HG02610 (cell line): ENCODE measurements around the gene ZNHIT2.
"Not testable (repeated sequence)": the region's sequence is repeated elsewhere in the genome, so short reads cannot be mapped to it uniquely, and the experiment has no call there.

Experiments used
- ATAC-seq: cut with Tn5 transposase; IDR thresholded peaks from one replicate; pipeline ENCODE4 v1.9.1; 2021; ENCODE audit warnings: mild to moderate bottlenecking, moderate library complexity; ENCODE audit not compliant: unreplicated experiment

Gene ZNHIT2

GRCh38 chr11:65120831-65121230 lies 3.3 kb upstream of the ZNHIT2 start:
- ATAC-seq: no peak

GRCh38 chr11:65119670-65119995 lies 2.1 kb upstream of the ZNHIT2 start:
- no peak for ATAC-seq

GRCh38 chr11:65118891-65119669 lies 1.6 kb upstream of the ZNHIT2 start:
- not testable (repeated sequence) for ATAC-seq

GRCh38 chr11:65118097-65118837 lies 766 bp upstream of the ZNHIT2 start:
- ATAC-seq: no peak

- ATAC-seq: peak; percentile 1
Measured at GRCh38 chr11:65116370-65117205, 913 bp downstream of the ZNHIT2 start.

- ATAC-seq: no peak
Measured at GRCh38 chr11:65115361-65116082, 2.0 kb downstream of the ZNHIT2 start.

GRCh38 chr11:65114538-65115171 lies 2.8 kb downstream of the ZNHIT2 start:
- ATAC-seq: no peak

- ATAC-seq: no peak
Measured at GRCh38 chr11:65113839-65114238, 3.7 kb downstream of the ZNHIT2 start.

GRCh38 chr11:65113361-65113756 lies 4.1 kb downstream of the ZNHIT2 start:
- no peak for ATAC-seq

GRCh38 chr11:65112546-65113360 lies 4.7 kb downstream of the ZNHIT2 start:
- no peak for ATAC-seq

GRCh38 chr11:65111744-65112545 lies 5.6 kb downstream of the ZNHIT2 start, which contains the start of gene TM7SF2:
Gene TM7SF2, plus strand, starts transcription at chr11:65111872. Its CDS starts 144 bp downstream, at chr11:65112016.
- ATAC-seq: peak; percentile 66

GRCh38 chr11:65111159-65111743 lies 6.2 kb downstream of the ZNHIT2 start:
- ATAC-seq: no peak

GRCh38 chr11:65110354-65110861 lies 7.1 kb downstream of the ZNHIT2 start:
- ATAC-seq: no peak

GRCh38 chr11:65109231-65110198 lies 8.0 kb downstream of the ZNHIT2 start:
- ATAC-seq: no peak

- no peak for ATAC-seq
Measured at GRCh38 chr11:65108469-65109123, 8.9 kb downstream of the ZNHIT2 start.

GRCh38 chr11:65107751-65108468 lies 9.6 kb downstream of the ZNHIT2 start:
- no peak for ATAC-seq
